WERI-Rb-1 (cell line): ENCODE measurements around the gene EEF1AKMT2.

Experiments used
- DNase-seq: peaks from one replicate; pipeline ENCODE4 v3.0.0-alpha.2; 2020
- H3K27ac ChIP-seq: fragments of 250-450 bp; sonication (Bioruptor Pico); 2 replicates; pipeline ENCODE4 v1.5.1; 2020; ENCODE audit warnings: mild to moderate bottlenecking, moderate library complexity
- H3K27me3 ChIP-seq: fragments of 250-450 bp; sonication (Bioruptor Pico); 2 replicates; pipeline ENCODE4 v1.5.1; 2021; ENCODE audit warnings: mild to moderate bottlenecking, low read depth, moderate library complexity; ENCODE audit not compliant: insufficient read depth, severe bottlenecking
- H3K36me3 ChIP-seq: fragments of 250-450 bp; sonication (Bioruptor Pico); 2 replicates; pipeline ENCODE4 v1.5.1; 2020; ENCODE audit warnings: mild to moderate bottlenecking, moderate library complexity
- H3K4me3 ChIP-seq: 2 replicates; pipeline ENCODE4 v1.5.1; 2011; ENCODE audit warnings: low read depth, mild to moderate bottlenecking, control low read depth, low read length
- H3K9me3 ChIP-seq: fragments of 250-450 bp; sonication (Bioruptor Pico); 2 replicates; pipeline ENCODE4 v1.5.1; 2021; ENCODE audit warnings: mild to moderate bottlenecking, moderate library complexity; ENCODE audit not compliant: severe bottlenecking
- CTCF ChIP-seq: IDR thresholded peaks from 2 replicates; pipeline ENCODE4 v1.5.1; 2011; ENCODE audit warnings: low read depth, mild to moderate bottlenecking, control low read depth, inconsistent platforms, low read length

The EEF1AKMT2 gene

GRCh38 chr10:124717911-124718741, 73.6 kb downstream of the EEF1AKMT2 start:
- DNase-seq = peak; percentile 81
- no peak for TF ChIP-seq CTCF
- peaks cover 7% of the 10 kb centered on the region for H3K36me3 ChIP-seq
- no peaks in the 10 kb centered on the region for H3K9me3 ChIP-seq
- peak overlapping the region; percentile 84 for H3K27ac ChIP-seq
- no peak overlapping the region for H3K4me3 ChIP-seq
- no peaks in the 10 kb centered on the region for H3K27me3 ChIP-seq

GRCh38 chr10:124717041-124717757, 74.5 kb downstream of the EEF1AKMT2 start:
- H3K4me3 ChIP-seq = no peak overlapping the region
- peaks cover 5% of the 10 kb centered on the region for H3K36me3 ChIP-seq
- no peaks in the 10 kb centered on the region for H3K27me3 ChIP-seq

DNA sequence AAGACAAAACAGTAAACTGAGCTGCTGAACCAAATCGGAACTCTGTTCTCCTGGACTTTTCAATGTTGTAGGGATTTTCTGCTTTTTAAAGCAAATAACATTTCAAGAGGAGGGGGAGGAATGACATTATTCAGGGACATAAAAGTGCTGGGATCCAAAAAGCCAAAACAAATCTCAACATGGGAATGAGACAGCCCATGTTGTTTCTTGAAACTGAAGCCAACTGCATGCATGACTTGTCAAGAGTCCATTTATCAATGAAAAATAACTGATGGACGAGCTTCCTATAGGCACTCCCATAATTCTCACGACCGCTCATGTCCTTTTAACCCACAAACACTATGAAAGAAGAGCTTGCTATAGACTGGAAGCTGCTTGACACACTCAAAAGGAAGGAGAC, 75.3 kb downstream of the EEF1AKMT2 start:
- no peak overlapping the region for H3K27ac ChIP-seq
- H3K27me3 ChIP-seq = no peaks in the 10 kb centered on the region
- TF ChIP-seq CTCF = no peak
- peaks cover 5% of the 10 kb centered on the region for H3K36me3 ChIP-seq
- no peak for DNase-seq
- no peak overlapping the region for H3K4me3 ChIP-seq
- H3K9me3 ChIP-seq = no peaks in the 10 kb centered on the region

More at GRCh38 chr10:124717041-124717757, 74.5 kb downstream of the EEF1AKMT2 start:
- Histone ChIP-seq H3K9me3 (no peaks in the 10 kb centered on the region), H3K27ac (peak overlapping the region; percentile 84)
- no peak for TF ChIP-seq CTCF
- DNase-seq = no peak

DNA sequence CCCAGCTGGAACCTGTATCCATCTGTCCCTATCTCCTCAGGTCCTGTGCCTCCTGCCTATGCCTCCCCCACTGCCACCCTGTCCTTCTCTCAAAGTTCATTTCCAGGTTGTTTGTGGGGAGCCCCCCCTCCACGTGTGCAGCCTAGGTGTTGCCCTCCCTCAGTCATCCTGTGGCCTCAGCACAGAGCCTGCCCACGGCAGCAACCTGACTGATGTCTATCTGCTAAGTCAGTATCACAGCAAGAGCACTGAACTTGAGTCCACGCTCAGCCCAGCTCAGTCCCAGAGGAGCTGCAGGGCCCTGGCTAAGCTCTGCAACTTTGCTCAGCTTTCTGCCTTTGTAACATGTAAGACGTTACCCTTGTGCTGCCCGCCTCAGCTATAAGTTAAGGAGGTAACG, 76.2 kb downstream of the EEF1AKMT2 start:
- Histone ChIP-seq H3K27ac (no peak overlapping the region), H3K36me3 (no peaks in the 10 kb centered on the region)
- TF ChIP-seq CTCF = no peak

DNA sequence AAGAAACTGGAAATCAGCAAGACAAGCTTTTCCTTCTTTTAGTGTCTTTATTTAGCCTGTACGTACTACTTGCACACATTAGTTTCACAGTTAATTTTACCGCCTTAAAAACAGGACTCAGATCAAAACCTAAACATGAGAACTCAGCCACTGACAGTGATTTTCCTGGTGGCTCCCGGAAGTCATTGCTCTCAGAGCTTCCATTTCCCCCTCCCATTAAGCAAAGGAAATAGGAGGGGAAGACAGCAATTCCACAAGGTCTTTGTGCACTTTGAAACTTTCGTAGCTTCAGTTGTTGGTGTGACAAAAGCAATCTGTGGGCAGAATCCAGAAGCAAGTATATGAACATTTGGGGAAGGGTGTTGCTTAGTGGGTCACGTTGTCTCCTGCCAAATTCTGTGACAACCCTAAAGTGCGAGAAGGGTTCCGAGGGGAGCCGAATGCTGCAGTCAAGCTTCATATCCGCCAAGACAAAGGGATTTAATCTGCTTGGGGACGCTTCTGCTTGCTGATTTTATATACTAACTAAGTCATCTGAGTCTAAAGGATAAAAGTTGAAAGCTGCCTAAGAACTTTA, 77.9 kb downstream of the EEF1AKMT2 start:
- no peak for TF ChIP-seq CTCF
- peak overlapping the region; percentile 67 for H3K27ac ChIP-seq
- DNase-seq = peak; percentile 26
- H3K9me3 ChIP-seq = no peaks in the 10 kb centered on the region
- no peaks in the 10 kb centered on the region for H3K36me3 ChIP-seq
- H3K4me3 ChIP-seq = no peak overlapping the region; the same call in 1 of the 2 replicates
- no peaks in the 10 kb centered on the region for H3K27me3 ChIP-seq

More for the DNA sequence above, 76.2 kb downstream of the EEF1AKMT2 start:
- no peak for DNase-seq
- Histone ChIP-seq H3K27me3 (no peaks in the 10 kb centered on the region), H3K4me3 (no peak overlapping the region), H3K9me3 (no peaks in the 10 kb centered on the region)
